T-cell (primary cell): ENCODE measurements around the gene IQCH. TPM values are rescaled to one million over a fixed set of nuclear protein-coding genes. Genes with fewer than 3 reads are reported as not detected.
A peak's percentile ranks its signal among the peaks of the same experiment; 100 is the strongest.
"Not testable (repeated sequence)": the region's sequence is repeated elsewhere in the genome, so short reads cannot be mapped to it uniquely, and the experiment has no call there.

Source experiments
- ATAC-seq, 4 experiments: fragments of 200-7000 bp in 3 of 4; fragments of 150-1000 bp in 1 of 4; cut with Tn5 transposase; replicated peaks in 1 of 4; 1 replicate in 3 of 4; 2 replicates in 1 of 4; pipeline ENCODE4 v1.10.0; 2021; ENCODE audit warnings: moderate library complexity in 3 of 4, mild to moderate bottlenecking in 2 of 4, moderate number of reproducible peaks in 1 of 4
- CTCF ChIA-PET, 2 donors: fragments of 300-600 bp; sonication (Branson Sonifier 250); formaldehyde crosslinking; loops; one replicate each; lab custom pipeline; 2022; ENCODE audit warnings: antibody characterized with exemption in 2 of 2; lab: Charles Lee
- POLR2A ChIA-PET, 2 donors: fragments of 300-600 bp; sonication (Branson Sonifier 250); formaldehyde crosslinking; loops; one replicate each; lab custom pipeline; 2022; ENCODE audit warnings: antibody characterized with exemption in 2 of 2; lab: Charles Lee
- DNase-seq, 35 experiments: peaks; one replicate each; pipeline versions ENCODE4 v3.0.0 to v3.0.0-alpha.2; 2013 to 2023
- H3K27ac ChIP-seq: one replicate; pipeline ENCODE4 v1.5.1; 2013; ENCODE audit warnings: low read length
- H3K27me3 ChIP-seq, 2 experiments: replicated peaks in 1 of 2; 1 replicate in 1 of 2; 2 replicates in 1 of 2; pipeline versions ENCODE4 v1.6.1 to v1.7.0; 2013; ENCODE audit warnings: low read length in 1 of 2, mixed read lengths in 1 of 2; ENCODE audit not compliant: control insufficient read depth in 2 of 2, insufficient read depth in 2 of 2; ENCODE audit errors: extremely low read depth in 1 of 2
- H3K36me3 ChIP-seq, 2 donors: 1 replicate in 1 of 2; 2 replicates in 1 of 2; pipeline versions ENCODE4 v1.6.1 to v1.7.0; 2013; ENCODE audit warnings: low read length in 1 of 2; ENCODE audit not compliant: control insufficient read depth in 2 of 2, insufficient read depth in 1 of 2; ENCODE audit errors: extremely low read depth in 1 of 2
- H3K4me1 ChIP-seq, 2 experiments: 1 replicate in 1 of 2; 2 replicates in 1 of 2; pipeline versions ENCODE4 v1.6.1 to v1.7.0; 2013; ENCODE audit warnings: low read length in 2 of 2, mixed read lengths in 1 of 2; ENCODE audit not compliant: insufficient read depth in 2 of 2, control insufficient read depth in 1 of 2; ENCODE audit errors: extremely low read depth in 1 of 2
- H3K4me3 ChIP-seq, 2 donors: 1 replicate in 1 of 2; 2 replicates in 1 of 2; pipeline versions ENCODE4 v1.5.1 to v1.7.0; 2013; ENCODE audit warnings: mild to moderate bottlenecking in 2 of 2, low read length in 1 of 2, moderate library complexity in 1 of 2; ENCODE audit not compliant: control insufficient read depth in 1 of 2; ENCODE audit errors: extremely low read depth in 1 of 2
- H3K9me3 ChIP-seq: 2 replicates; pipeline ENCODE4 v1.7.0; 2013
- H3K27ac Mint-ChIP-seq, 2 donors: one replicate each; pipeline ENCODE4 v1.8.0; 2020 to 2021; ENCODE audit warnings: mild to moderate bottlenecking in 2 of 2, mixed read lengths in 2 of 2
- H3K27me3 Mint-ChIP-seq, 2 donors: one replicate each; pipeline ENCODE4 v1.8.0; 2021 to 2022; ENCODE audit warnings: mixed read lengths in 2 of 2
- H3K36me3 Mint-ChIP-seq: one replicate; pipeline ENCODE4 v1.8.0; 2021; ENCODE audit warnings: mixed read lengths
- H3K4me1 Mint-ChIP-seq, 3 donors: one replicate each; pipeline ENCODE4 v1.8.0; 2020 to 2022; ENCODE audit warnings: mixed read lengths in 3 of 3, mild to moderate bottlenecking in 1 of 3
- H3K4me3 Mint-ChIP-seq, 3 donors: one replicate each; pipeline ENCODE4 v1.8.0; 2020 to 2022; ENCODE audit warnings: mild to moderate bottlenecking in 3 of 3, mixed read lengths in 3 of 3, moderate library complexity in 3 of 3
- H3K9me3 Mint-ChIP-seq, 3 donors: one replicate each; pipeline ENCODE4 v1.8.0; 2020 to 2022; ENCODE audit warnings: mixed read lengths in 3 of 3
- WGBS: methylation state at CpG from one replicate; pipeline ENCODE4 v1.1.5; 2013; ENCODE audit warnings: missing lambda C conversion rate; ENCODE audit not compliant: insufficient coverage; 5-methylcytosine and 5-hydroxymethylcytosine counted together
- total RNA-seq, 35 experiments: library from RNA in 6 of 35; stranded (reverse) in 6 of 35; fragments of 120-200 nt in 1 of 35; gene quantifications; one replicate each; pipeline versions ENCODE4 v1.2.1 to v1.2.4 and lab custom pipeline; 2013 to 2026

The IQCH gene
- total RNA-seq, 5 donors from 2014 or later (not counting 1 experiment from before 2014, with no cell fraction given) = 0.43 to 2.6 (median 1.3) TPM

DNA sequence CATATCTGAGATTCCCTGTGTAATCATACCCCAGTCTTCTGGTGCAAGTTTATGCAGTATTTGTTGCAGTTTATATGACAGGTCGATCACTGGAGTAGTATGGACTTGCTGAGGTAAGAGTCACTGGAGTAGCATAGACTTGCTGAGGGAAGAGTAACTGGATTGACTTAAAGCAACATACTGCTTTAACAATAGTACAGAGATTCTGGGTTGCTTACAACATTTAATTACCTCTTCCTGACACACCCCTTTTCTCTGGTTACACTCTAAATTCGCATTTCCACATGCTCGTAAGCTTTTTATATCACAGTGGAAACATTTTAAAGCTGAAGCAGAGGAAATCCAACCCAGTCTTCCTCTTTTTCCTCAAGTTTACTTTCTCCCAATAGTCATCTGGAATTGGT is 11.9 kb upstream of the IQCH start:
- Mint-ChIP-seq H3K27me3 (no peaks in the 10 kb centered on the region), H3K4me1 (peaks cover 59 to 61% (median 60%) of the 10 kb centered on the region in 3 donors), H3K36me3 (peaks cover 28% of the 10 kb centered on the region), H3K9me3 (peaks cover 3 to 6% (median 4%) of the 10 kb centered on the region in 3 donors), H3K4me3 (peak overlapping the region in 1 of 3 donors; percentile 27), H3K27ac (peak overlapping the region; percentile 53 to 75)
- ChIA-PET CTCF (interaction anchor here in 1 of 2 donors (0.6 kb wide), 2 partner anchors 133 to 136 kb away, joined by 4 to 5 read pairs; no protein-coding TSS in a partner anchor), POLR2A (interaction anchor here (0.6 to 0.7 kb wide), 3 partner anchors 40 to 1053 kb away, joined by 6 to 11 read pairs (median 7); no protein-coding TSS in a partner anchor)
- WGBS = 15% methylated on average over 2 of the region's 3 CpGs
- H3K4me3 ChIP-seq = no peak overlapping the region
- H3K9me3 ChIP-seq = no peaks in the 10 kb centered on the region
- H3K27ac ChIP-seq = peak overlapping the region; percentile 4
- H3K27me3 ChIP-seq = no peaks in the 10 kb centered on the region
- H3K4me1 ChIP-seq = peaks cover 3 to 15% of the 10 kb centered on the region in 2 experiments
- ATAC-seq (no peak), DNase-seq (no peak)
- no peaks in the 10 kb centered on the region for H3K36me3 ChIP-seq

DNA sequence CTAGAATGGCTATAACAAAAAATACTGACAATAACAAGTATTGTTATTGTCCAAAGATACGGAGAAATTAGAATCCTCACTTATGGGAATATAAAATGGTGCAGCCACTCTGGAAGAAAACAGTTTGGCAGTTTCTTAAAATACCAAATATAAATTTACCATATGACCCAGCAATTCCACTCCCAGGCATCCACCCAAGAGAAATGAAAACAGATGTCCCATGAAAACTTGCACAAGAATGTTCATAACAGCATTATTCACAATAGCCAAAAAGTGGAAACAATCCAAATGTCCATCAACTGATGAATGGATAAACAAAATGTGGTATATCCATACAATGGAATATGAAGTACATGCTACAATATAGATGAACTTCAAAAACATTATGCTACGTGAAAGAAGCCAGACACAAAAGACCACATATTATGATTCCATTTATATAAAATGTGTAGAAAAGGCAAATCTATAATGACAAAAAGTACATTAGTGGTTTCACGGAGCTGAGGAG is 9.6 kb upstream of the IQCH start:
- Histone ChIP-seq H3K4me3 (no peak overlapping the region), H3K27me3 (no peaks in the 10 kb centered on the region), H3K36me3 (peaks cover 0 to 4% of the 10 kb centered on the region in 2 donors), H3K4me1 (peaks cover 3 to 15% of the 10 kb centered on the region in 2 experiments), H3K27ac (no peak overlapping the region), H3K9me3 (no peaks in the 10 kb centered on the region)
- no CpG with 5 or more reads among the region's 3 CpGs for WGBS
- DNase-seq (no peak), ATAC-seq (no peak)
- H3K27me3 Mint-ChIP-seq = no peaks in the 10 kb centered on the region
- peaks cover 3 to 6% (median 4%) of the 10 kb centered on the region in 3 donors for H3K9me3 Mint-ChIP-seq
- ChIA-PET POLR2A (no interaction called here), CTCF (no interaction called here)
- H3K36me3 Mint-ChIP-seq = peaks cover 35% of the 10 kb centered on the region
- no peak overlapping the region for H3K4me3 Mint-ChIP-seq
- peaks cover 58 to 67% (median 58%) of the 10 kb centered on the region in 3 donors for H3K4me1 Mint-ChIP-seq
- no peak overlapping the region for H3K27ac Mint-ChIP-seq

DNA sequence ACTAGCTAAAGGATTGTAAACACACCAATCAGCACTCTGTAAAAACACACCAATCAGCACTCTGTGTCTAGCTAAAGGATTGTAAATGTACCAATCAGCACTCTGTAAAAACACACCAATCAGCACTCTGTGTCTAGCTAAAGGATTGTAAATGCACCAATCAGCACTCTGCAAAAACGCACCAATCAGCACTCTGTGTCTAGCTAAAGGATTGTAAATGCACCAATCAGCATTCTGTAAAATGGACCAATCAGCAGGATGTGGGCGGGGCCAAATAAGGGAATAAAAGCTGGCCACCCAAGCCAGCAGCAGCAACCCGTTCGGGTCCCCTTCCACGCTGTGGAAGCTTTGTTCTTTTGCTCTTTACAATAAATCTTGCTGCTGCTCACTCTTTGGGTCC is 8.0 kb upstream of the IQCH start:
- POLR2A ChIA-PET = interaction anchor here in 1 of 2 donors (0.8 kb wide), 1 partner anchor 9 kb away, joined by 3 read pairs; no protein-coding TSS in a partner anchor
- not testable (repeated sequence) for H3K27ac ChIP-seq, ATAC-seq, H3K4me3 ChIP-seq, H3K36me3 ChIP-seq, H3K9me3 ChIP-seq, H3K9me3 Mint-ChIP-seq, H3K27ac Mint-ChIP-seq, H3K27me3 ChIP-seq, H3K27me3 Mint-ChIP-seq, H3K4me1 ChIP-seq, H3K4me3 Mint-ChIP-seq
- CTCF ChIA-PET = interaction anchor here in 1 of 2 donors (1.0 kb wide), 1 partner anchor 58 kb away, joined by 3 read pairs; no protein-coding TSS in a partner anchor
- peaks cover 51 to 56% (median 51%) of the 10 kb centered on the region in 3 donors for H3K4me1 Mint-ChIP-seq
- DNase-seq = peak in 2 of 35 experiments; percentile 8 to 14
- WGBS = 100% methylated on average over 4 of the region's 5 CpGs
- peaks cover 35% of the 10 kb centered on the region for H3K36me3 Mint-ChIP-seq

- Histone ChIP-seq H3K27ac (no peak overlapping the region), H3K9me3 (no peaks in the 10 kb centered on the region), H3K36me3 (peaks cover 0 to 4% of the 10 kb centered on the region in 2 donors), H3K27me3 (no peaks in the 10 kb centered on the region), H3K4me1 (peaks cover 3% of the 10 kb centered on the region in 2 experiments), H3K4me3 (no peak overlapping the region)
- ChIA-PET CTCF (interaction anchor here in 1 of 2 donors (0.7 to 1.0 kb wide), 2 partner anchors 149 to 584 kb away, joined by 3 to 4 read pairs; no protein-coding TSS in a partner anchor), POLR2A (interaction anchor here in 1 of 2 donors (0.6 kb wide), 1 partner anchor 18 kb away, joined by 3 read pairs; no protein-coding TSS in a partner anchor)
- Mint-ChIP-seq H3K36me3 (peaks cover 35% of the 10 kb centered on the region), H3K27me3 (no peaks in the 10 kb centered on the region), H3K9me3 (peaks cover 3 to 6% (median 4%) of the 10 kb centered on the region in 3 donors), H3K27ac (peak overlapping the region; percentile 48 to 64), H3K4me1 (peaks cover 52 to 60% (median 54%) of the 10 kb centered on the region in 3 donors), H3K4me3 (no peak overlapping the region)
- ATAC-seq (no peak), DNase-seq (no peak)
Observed at GRCh38 chr15:67248011-67248505, 6.5 kb upstream of the IQCH start.

GRCh38 chr15:67249830-67250229 is 4.8 kb upstream of the IQCH start:
- Histone ChIP-seq H3K27me3 (no peaks in the 10 kb centered on the region), H3K9me3 (no peaks in the 10 kb centered on the region), H3K36me3 (peaks cover 0 to 4% of the 10 kb centered on the region in 2 donors), H3K4me1 (peaks cover 6 to 15% of the 10 kb centered on the region in 2 experiments), H3K27ac (no peak overlapping the region), H3K4me3 (no peak overlapping the region)
- ChIA-PET POLR2A (no interaction called here), CTCF (interaction anchor here in 1 of 2 donors (0.6 kb wide), 1 partner anchor 10 kb away, joined by 3 read pairs; no protein-coding TSS in a partner anchor)
- H3K4me3 Mint-ChIP-seq = no peak overlapping the region
- peaks cover 54 to 62% (median 57%) of the 10 kb centered on the region in 3 donors for H3K4me1 Mint-ChIP-seq
- no peak for DNase-seq
- no peaks in the 10 kb centered on the region for H3K27me3 Mint-ChIP-seq
- peaks cover 3 to 6% (median 4%) of the 10 kb centered on the region in 3 donors for H3K9me3 Mint-ChIP-seq
- no peak for ATAC-seq
- H3K27ac Mint-ChIP-seq = no peak overlapping the region
- H3K36me3 Mint-ChIP-seq = peaks cover 34% of the 10 kb centered on the region

GRCh38 chr15:67251318-67251717 is 3.3 kb upstream of the IQCH start:
- ATAC-seq = no peak
- Mint-ChIP-seq H3K4me3 (no peak overlapping the region), H3K36me3 (peaks cover 20% of the 10 kb centered on the region), H3K4me1 (peaks cover 53 to 61% (median 59%) of the 10 kb centered on the region in 3 donors), H3K27ac (no peak overlapping the region), H3K27me3 (no peaks in the 10 kb centered on the region), H3K9me3 (peaks cover 3 to 6% (median 4%) of the 10 kb centered on the region in 3 donors)
- whole genome bisulfite sequencing = no CpG with 5 or more reads among the region's 5 CpGs
- H3K27ac ChIP-seq = no peak overlapping the region
- H3K27me3 ChIP-seq = no peaks in the 10 kb centered on the region
- ChIA-PET CTCF (no interaction called here), POLR2A (no interaction called here)
- no peak for DNase-seq
- no peak overlapping the region for H3K4me3 ChIP-seq
- no peaks in the 10 kb centered on the region for H3K9me3 ChIP-seq
- H3K4me1 ChIP-seq = peaks cover 6 to 17% of the 10 kb centered on the region in 2 experiments
- peaks cover 0 to 4% of the 10 kb centered on the region in 2 donors for H3K36me3 ChIP-seq
